ENCODE data around the gene PTPN14. TPM values are rescaled to one million over a fixed set of nuclear protein-coding genes. Genes with fewer than 3 reads are reported as not detected.

PTPN14 gene
- total RNA-seq, 1 experiment from 2014 or later = 37.5 TPM

DNA sequence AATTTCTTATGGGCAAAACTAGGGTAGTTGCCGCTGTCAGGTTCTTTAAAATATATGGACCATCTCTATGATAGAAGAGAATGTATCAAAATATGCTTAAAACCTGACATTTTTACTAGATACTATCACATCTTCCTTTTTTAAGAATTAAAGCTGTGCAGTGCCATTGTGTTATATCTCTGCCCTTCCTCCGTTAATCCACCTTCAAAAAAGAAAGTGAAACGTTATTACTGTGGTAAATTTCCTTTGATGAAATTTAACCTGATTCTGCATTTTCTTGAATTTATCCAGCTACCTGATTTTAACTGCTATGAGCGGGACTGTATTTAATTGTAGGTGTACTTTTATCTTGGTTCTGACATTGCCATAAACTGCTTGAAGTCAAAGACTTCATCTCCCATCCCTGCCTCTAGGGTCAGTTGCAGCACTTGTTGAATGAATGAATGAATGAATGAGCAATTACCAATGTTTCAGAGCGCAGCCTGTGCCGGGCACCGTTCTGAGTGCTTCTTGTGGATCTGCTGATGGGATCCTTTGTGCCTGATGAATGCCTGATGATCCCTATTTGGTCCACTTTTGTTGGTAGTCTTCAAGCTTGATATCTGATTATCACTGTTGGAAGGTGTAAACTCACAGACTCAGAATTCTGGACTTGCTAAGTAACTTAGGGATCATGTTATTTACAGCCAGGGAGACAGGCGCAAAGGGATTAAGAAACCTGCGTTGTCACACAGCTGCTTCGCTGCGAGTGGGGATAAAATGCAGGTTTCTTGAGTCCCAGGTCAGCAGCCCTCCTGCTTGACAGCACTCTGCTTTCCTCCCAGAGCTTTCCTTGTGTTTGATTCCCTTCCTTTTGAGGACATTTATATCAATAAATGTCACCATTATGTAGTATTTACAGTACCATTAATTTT, 240.4 kb downstream of the PTPN14 start:
- intact Hi-C loops (cut with micrococcal nuclease) = no loop called here
- TF ChIP-seq TCF7L2 (IDR thresholded peaks at IDR 0.05; ENCODE audit: borderline replicate concordance, extremely low read depth, insufficient read depth, insufficient read length) (no peak), CBX3 (IDR thresholded peaks at IDR 0.05; ENCODE audit: low read depth) (no peak)
- TF ChIP-seq, protein P1, sequence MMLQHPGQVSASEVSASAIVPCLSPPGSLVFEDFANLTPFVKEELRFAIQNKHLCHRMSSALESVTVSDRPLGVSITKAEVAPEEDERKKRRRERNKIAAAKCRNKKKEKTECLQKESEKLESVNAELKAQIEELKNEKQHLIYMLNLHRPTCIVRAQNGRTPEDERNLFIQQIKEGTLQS (IDR thresholded peaks at IDR 0.05) = no peak
- ChIA-PET POLR2A (no interaction called here), RAD21 (ENCODE audit: low non-redundant PET in 1 of 2, low total read pairs in 2 of 2, uncharacterized antibody in 2 of 2, unreplicated experiment in 2 of 2) (no interaction called here), CTCF (interaction anchor here (1.3 to 2.1 kb wide), 2 partner anchors 18 to 21 kb away, joined by 3 to 5 read pairs; no protein-coding TSS in a partner anchor)
- no peak overlapping the region for H3K4me2 ChIP-seq (ENCODE audit: low read length)
- no peaks in the 10 kb centered on the region for H3K9me3 ChIP-seq (ENCODE audit: control insufficient read depth in 1 of 2, insufficient read depth in 1 of 2, low read depth in 1 of 2, low read length in 2 of 2)
- no peaks in the 10 kb centered on the region for H3K27me3 ChIP-seq (ENCODE audit: insufficient read depth, low read length)
- no peak overlapping the region for H3K9ac ChIP-seq (ENCODE audit: low read length)
- no peaks in the 10 kb centered on the region for H4K20me1 ChIP-seq (ENCODE audit: insufficient read depth)
- ATAC-seq (no peak), DNase-seq (ENCODE audit: low read depth, low spot score) (no peak)
- H3K4me3 ChIP-seq (replicated peaks in 1 of 2; ENCODE audit: low read depth in 1 of 2, low read length in 2 of 2) = no peak overlapping the region
- no peak overlapping the region for H2AFZ ChIP-seq (ENCODE audit: low read depth, low read length, poor library complexity, severe bottlenecking)
- H3K79me2 ChIP-seq (ENCODE audit: insufficient read depth, low read length) = no peaks in the 10 kb centered on the region
- no TSS peak for BruUV-seq (replicated peaks)
- H3K9me2 ChIP-seq (ENCODE audit: insufficient read depth) = no peaks in the 10 kb centered on the region
- no peaks in the 10 kb centered on the region for H3K4me1 ChIP-seq (ENCODE audit: control insufficient read depth in 1 of 2, insufficient read depth in 2 of 2, low read length in 2 of 2)
- H3K27ac ChIP-seq (ENCODE audit: low read depth, low read length) = no peak overlapping the region
- H3K36me3 ChIP-seq (ENCODE audit: control insufficient read depth in 1 of 2, insufficient read depth in 2 of 2, low read length in 2 of 2) = no peaks in the 10 kb centered on the region

DNA sequence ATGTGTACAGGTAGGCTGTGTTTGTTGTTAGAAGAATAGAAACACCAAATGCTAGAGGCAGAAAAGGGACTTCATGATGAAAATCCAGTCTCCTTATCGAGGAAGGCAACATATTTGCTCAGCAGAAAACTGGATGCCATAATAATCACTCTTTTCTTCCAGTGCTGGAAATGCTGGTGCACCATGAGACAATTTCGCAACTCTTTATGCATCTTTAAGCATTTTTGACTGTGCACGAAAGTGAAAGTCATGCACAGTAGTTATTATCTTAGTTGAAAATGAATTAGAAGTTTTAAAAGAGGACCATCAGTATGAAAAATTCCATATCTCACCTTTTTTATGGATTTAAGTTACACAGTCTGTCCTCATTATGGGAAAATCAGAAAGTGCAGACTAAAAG, 241.4 kb downstream of the PTPN14 start:
- H4K20me1 ChIP-seq (ENCODE audit: insufficient read depth) = no peaks in the 10 kb centered on the region
- no peak overlapping the region for H3K9ac ChIP-seq (ENCODE audit: low read length)
- H3K79me2 ChIP-seq (ENCODE audit: insufficient read depth, low read length) = no peaks in the 10 kb centered on the region
- no peak for DNase-seq (ENCODE audit: low read depth, low spot score)
- H3K4me1 ChIP-seq (ENCODE audit: control insufficient read depth in 1 of 2, insufficient read depth in 2 of 2, low read length in 2 of 2) = no peaks in the 10 kb centered on the region
- no TSS peak for BruUV-seq (replicated peaks)
- H3K36me3 ChIP-seq (ENCODE audit: control insufficient read depth in 1 of 2, insufficient read depth in 2 of 2, low read length in 2 of 2) = no peaks in the 10 kb centered on the region
- ChIA-PET CTCF (no interaction called here), POLR2A (no interaction called here), RAD21 (ENCODE audit: low non-redundant PET in 1 of 2, low total read pairs in 2 of 2, uncharacterized antibody in 2 of 2, unreplicated experiment in 2 of 2) (no interaction called here)
- no peaks in the 10 kb centered on the region for H3K27me3 ChIP-seq (ENCODE audit: insufficient read depth, low read length)
- ATAC-seq = no peak
- TF ChIP-seq RAD21 (IDR thresholded peaks at IDR 0.05; ENCODE audit: low read depth) (no peak), REST (IDR thresholded peaks at IDR 0.05; ENCODE audit: low read depth) (no peak), SIN3A (IDR thresholded peaks at IDR 0.05; ENCODE audit: low read depth) (no peak), ZFX (IDR thresholded peaks at IDR 0.05) (no peak), POLR2A (IDR thresholded peaks at IDR 0.05; ENCODE audit: borderline replicate concordance, extremely low read depth, insufficient read depth, insufficient read length) (no peak)
- no peaks in the 10 kb centered on the region for H3K9me3 ChIP-seq (ENCODE audit: control insufficient read depth in 1 of 2, insufficient read depth in 1 of 2, low read depth in 1 of 2, low read length in 2 of 2)
- H3K27ac ChIP-seq (ENCODE audit: low read depth, low read length) = no peak overlapping the region
- no peak overlapping the region for H3K4me3 ChIP-seq (replicated peaks in 1 of 2; ENCODE audit: low read depth in 1 of 2, low read length in 2 of 2)
- no peak overlapping the region for H3K4me2 ChIP-seq (ENCODE audit: low read length)
- no peak overlapping the region for H2AFZ ChIP-seq (ENCODE audit: low read depth, low read length, poor library complexity, severe bottlenecking)
- H3K9me2 ChIP-seq (ENCODE audit: insufficient read depth) = no peaks in the 10 kb centered on the region
- intact Hi-C loops (cut with micrococcal nuclease) = no loop called here
